ENCODE measurements around the gene DCAF7.

DCAF7 gene

GRCh38 chr17:63543822-63544420, 6.4 kb upstream of the DCAF7 start:
- TF ChIP-seq TAF1 (IDR thresholded peaks at IDR 0.05; ENCODE audit: borderline replicate concordance, insufficient read depth, low read length) (no peak), FOXP2 (optimal IDR thresholded peaks at IDR 0.05; ENCODE audit: borderline replicate concordance, extremely low read depth, extremely low read length, insufficient read depth) (no peak), POLR2AphosphoS5 (IDR thresholded peaks at IDR 0.05; ENCODE audit: low read depth, low read length) (no peak), SIN3A (IDR thresholded peaks at IDR 0.05; ENCODE audit: borderline replicate concordance, insufficient read depth, low read length) (no peak)
- TF ChIP-seq, protein P1, sequence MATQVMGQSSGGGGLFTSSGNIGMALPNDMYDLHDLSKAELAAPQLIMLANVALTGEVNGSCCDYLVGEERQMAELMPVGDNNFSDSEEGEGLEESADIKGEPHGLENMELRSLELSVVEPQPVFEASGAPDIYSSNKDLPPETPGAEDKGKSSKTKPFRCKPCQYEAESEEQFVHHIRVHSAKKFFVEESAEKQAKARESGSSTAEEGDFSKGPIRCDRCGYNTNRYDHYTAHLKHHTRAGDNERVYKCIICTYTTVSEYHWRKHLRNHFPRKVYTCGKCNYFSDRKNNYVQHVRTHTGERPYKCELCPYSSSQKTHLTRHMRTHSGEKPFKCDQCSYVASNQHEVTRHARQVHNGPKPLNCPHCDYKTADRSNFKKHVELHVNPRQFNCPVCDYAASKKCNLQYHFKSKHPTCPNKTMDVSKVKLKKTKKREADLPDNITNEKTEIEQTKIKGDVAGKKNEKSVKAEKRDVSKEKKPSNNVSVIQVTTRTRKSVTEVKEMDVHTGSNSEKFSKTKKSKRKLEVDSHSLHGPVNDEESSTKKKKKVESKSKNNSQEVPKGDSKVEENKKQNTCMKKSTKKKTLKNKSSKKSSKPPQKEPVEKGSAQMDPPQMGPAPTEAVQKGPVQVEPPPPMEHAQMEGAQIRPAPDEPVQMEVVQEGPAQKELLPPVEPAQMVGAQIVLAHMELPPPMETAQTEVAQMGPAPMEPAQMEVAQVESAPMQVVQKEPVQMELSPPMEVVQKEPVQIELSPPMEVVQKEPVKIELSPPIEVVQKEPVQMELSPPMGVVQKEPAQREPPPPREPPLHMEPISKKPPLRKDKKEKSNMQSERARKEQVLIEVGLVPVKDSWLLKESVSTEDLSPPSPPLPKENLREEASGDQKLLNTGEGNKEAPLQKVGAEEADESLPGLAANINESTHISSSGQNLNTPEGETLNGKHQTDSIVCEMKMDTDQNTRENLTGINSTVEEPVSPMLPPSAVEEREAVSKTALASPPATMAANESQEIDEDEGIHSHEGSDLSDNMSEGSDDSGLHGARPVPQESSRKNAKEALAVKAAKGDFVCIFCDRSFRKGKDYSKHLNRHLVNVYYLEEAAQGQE (IDR thresholded peaks at IDR 0.05; ENCODE audit: insufficient read depth in 1 of 2, low read depth in 2 of 2, low read length in 2 of 2), result no peak

- TF ChIP-seq, protein P1 (IDR thresholded peaks at IDR 0.05; ENCODE audit: insufficient read depth in 1 of 2, low read depth in 2 of 2, low read length in 2 of 2), result no peak
- TF ChIP-seq FOXP2 (optimal IDR thresholded peaks at IDR 0.05; ENCODE audit: borderline replicate concordance, extremely low read depth, extremely low read length, insufficient read depth) (no peak), POLR2AphosphoS5 (IDR thresholded peaks at IDR 0.05; ENCODE audit: low read depth, low read length) (no peak), SIN3A (IDR thresholded peaks at IDR 0.05; ENCODE audit: borderline replicate concordance, insufficient read depth, low read length) (no peak), TAF1 (IDR thresholded peaks at IDR 0.05; ENCODE audit: borderline replicate concordance, insufficient read depth, low read length) (no peak)
These were observed 5.6 kb upstream of the DCAF7 start for GRCh38 chr17:63544467-63545301.

DNA sequence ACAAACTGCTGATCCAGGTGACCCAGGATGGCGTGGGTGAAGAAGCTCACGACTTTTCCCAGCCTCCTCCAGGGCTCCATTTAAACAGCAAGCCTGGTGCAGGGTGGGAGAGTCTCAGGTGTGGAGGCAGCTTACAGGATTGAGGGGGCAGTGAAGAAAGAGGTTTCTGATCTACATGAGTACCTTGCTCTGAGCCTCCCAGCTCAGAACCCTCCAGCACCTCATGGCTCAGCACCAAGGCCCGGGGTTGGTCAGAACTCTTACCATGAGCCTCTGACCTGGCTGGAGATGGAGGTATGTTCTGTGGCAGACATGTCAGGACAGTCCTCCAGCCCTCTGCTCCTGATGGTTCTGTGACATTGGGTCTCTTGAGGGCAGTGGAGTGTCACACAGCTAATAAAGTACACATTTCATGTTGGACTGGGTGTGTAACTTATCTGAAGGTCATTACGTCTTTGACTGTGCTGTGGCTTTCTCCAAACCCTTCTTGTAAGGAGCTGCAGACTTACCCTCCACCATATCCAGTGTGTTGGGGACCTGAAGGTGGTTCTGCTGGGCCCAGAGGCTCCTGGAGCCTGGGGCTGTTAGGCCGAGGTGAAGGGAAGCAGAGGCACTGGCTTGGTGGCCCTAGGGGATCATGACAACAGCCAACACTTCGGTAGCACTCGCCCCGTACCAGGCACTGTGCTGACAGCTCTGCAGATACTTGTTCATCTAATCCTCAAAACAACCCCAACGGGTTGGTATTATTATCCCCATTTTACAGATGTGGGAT, 3.8 kb upstream of the DCAF7 start:
- TF ChIP-seq, protein P1 (IDR thresholded peaks at IDR 0.05; ENCODE audit: insufficient read depth in 1 of 2, low read depth in 2 of 2, low read length in 2 of 2), result no peak
- TF ChIP-seq FOXP2 (optimal IDR thresholded peaks at IDR 0.05; ENCODE audit: borderline replicate concordance, extremely low read depth, extremely low read length, insufficient read depth) (no peak), POLR2AphosphoS5 (IDR thresholded peaks at IDR 0.05; ENCODE audit: low read depth, low read length) (no peak), SIN3A (IDR thresholded peaks at IDR 0.05; ENCODE audit: borderline replicate concordance, insufficient read depth, low read length) (no peak), TAF1 (IDR thresholded peaks at IDR 0.05; ENCODE audit: borderline replicate concordance, insufficient read depth, low read length) (no peak)

DNA sequence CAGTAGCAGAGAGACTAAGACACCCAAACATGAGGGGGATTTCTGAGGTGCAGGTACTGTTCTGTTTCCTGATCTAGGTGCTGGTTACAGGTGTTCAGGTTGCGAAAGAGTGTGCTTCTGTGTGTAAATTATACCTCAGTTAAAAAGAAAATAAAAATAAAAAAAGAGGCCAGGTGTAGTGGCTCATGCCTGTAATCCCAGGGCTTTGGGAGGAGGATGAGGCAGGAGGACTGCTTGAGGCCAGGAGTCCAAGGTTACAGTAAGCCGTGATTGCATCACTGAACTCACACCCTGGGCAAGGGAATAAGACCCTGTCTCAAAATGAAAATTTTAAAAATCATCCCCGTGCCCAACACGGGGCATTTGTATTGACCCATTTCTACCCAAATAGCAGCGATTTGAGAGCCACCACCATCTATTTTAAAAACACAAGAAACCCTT, 3.2 kb upstream of the DCAF7 start:
- no peak for TF ChIP-seq POLR2AphosphoS5 (IDR thresholded peaks at IDR 0.05; ENCODE audit: low read depth, low read length)
- TF ChIP-seq FOXP2 (optimal IDR thresholded peaks at IDR 0.05; ENCODE audit: borderline replicate concordance, extremely low read depth, extremely low read length, insufficient read depth), result no peak
- TF ChIP-seq SIN3A (IDR thresholded peaks at IDR 0.05; ENCODE audit: borderline replicate concordance, insufficient read depth, low read length), result no peak
- TF ChIP-seq, protein P1 (IDR thresholded peaks at IDR 0.05; ENCODE audit: insufficient read depth in 1 of 2, low read depth in 2 of 2, low read length in 2 of 2), result no peak
- no peak for TF ChIP-seq TAF1 (IDR thresholded peaks at IDR 0.05; ENCODE audit: borderline replicate concordance, insufficient read depth, low read length)

All from PFSK-1 (cell line).